Right cardiac atrium (tissue), 5 donors: ENCODE results near the gene INSL3. TPM values are rescaled to one million over a fixed set of nuclear protein-coding genes. Genes with fewer than 3 reads are reported as not detected.

ENCODE experiments used
- ATAC-seq, 2 donors: fragments of 200-7000 bp; cut with Tn5 transposase; one replicate each; pipeline versions ENCODE4 v1.8.0 to v1.9.1; 2020; ENCODE audit warnings: moderate library complexity in 2 of 2, mild to moderate bottlenecking in 1 of 2
- DNase-seq, 3 donors: peaks; one replicate each; pipeline ENCODE4 v3.0.0-alpha.2; 2020
- H3K27ac ChIP-seq: one replicate; pipeline ENCODE4 v1.5.1; 2013; ENCODE audit warnings: mild to moderate bottlenecking, low read length, control low read depth, moderate library complexity
- H3K27me3 ChIP-seq: one replicate; pipeline ENCODE4 v1.6.1; 2013; ENCODE audit not compliant: control insufficient read depth, insufficient read depth
- H3K4me1 ChIP-seq: one replicate; pipeline ENCODE4 v1.6.1; 2013; ENCODE audit warnings: low read length; ENCODE audit not compliant: control insufficient read depth, insufficient read depth
- H3K4me3 ChIP-seq: one replicate; pipeline ENCODE4 v1.5.1; 2013; ENCODE audit warnings: low read length, control low read depth
- H3K9me3 ChIP-seq: one replicate; pipeline ENCODE4 v1.6.1; 2013; ENCODE audit warnings: low read length; ENCODE audit not compliant: control insufficient read depth
- WGBS: extraction: QIAGEN DNeasy Blood & Tissue Kit; methylation state at CpG from one replicate; pipeline ENCODE4 v1.1.7; 2013; 5-methylcytosine and 5-hydroxymethylcytosine counted together
- intact Hi-C, 4 donors: fragments of 100-400 bp; cut with DNase I; formaldehyde crosslinking; loops; one replicate each; pipeline versions ENCODE4 v1.11.0 to v1.14.0; 2022 to 2023
- polyA plus RNA-seq: library from polyadenylated mRNA; stranded (reverse); fragments of 200-250 nt; gene quantifications from one replicate; pipeline ENCODE4 v1.2.3, GENCODE V29; 2013
- total RNA-seq, 4 donors: library from RNA; stranded (reverse); fragmentation: NEBNext Ultra II Directional; extraction: Animal tissue kit (Norgen Biotek cat#: 25700); gene quantifications; one replicate each; pipeline ENCODE4 v1.2.1, GENCODE V29; 2021
- donor health status: healthy with polysubstance abuse.
- donor health status: DM: no; HTN: yes; CAD: no.
- donor health status: DM: no; HTN: no; CAD: no.
- donor health status: DM: no; HTN: yes; CAD: no; lungs with severe emphysema.
- donor health status: DM: yes; HTN: yes; CAD: no.

Gene INSL3
- total and polyA plus RNA-seq, 5 donors, result not detected

- ATAC-seq, result no peak
- peaks cover 5% of the 10 kb centered on the region for H3K4me1 ChIP-seq
- H3K9me3 ChIP-seq, result no peaks in the 10 kb centered on the region
- H3K27me3 ChIP-seq, result no peaks in the 10 kb centered on the region
- H3K4me3 ChIP-seq, result peak overlapping the region; percentile 85
- 45% methylated on average over 7 of the region's 7 CpGs for WGBS
- no peak overlapping the region for H3K27ac ChIP-seq
- DNase-seq, result no peak
- intact Hi-C loops, result loop anchor here in 1 of 4 donors (10.0 kb wide), 1 partner anchor 134 kb away; no protein-coding TSS in a partner anchor
Observed at GRCh38 chr19:17860993-17861360, 39.7 kb upstream of the INSL3 start.

- WGBS, result 2% methylated on average over 22 of the region's 22 CpGs
- DNase-seq (no peak), ATAC-seq (no peak)
- intact Hi-C loops, result loop anchor here in 1 of 4 donors (10.0 kb wide), 1 partner anchor 134 kb away; no protein-coding TSS in a partner anchor
- H3K4me1 ChIP-seq, result peaks cover 5% of the 10 kb centered on the region
- H3K27me3 ChIP-seq, result no peaks in the 10 kb centered on the region
- peak overlapping the region; percentile 85 for H3K4me3 ChIP-seq
- H3K9me3 ChIP-seq, result no peaks in the 10 kb centered on the region
- H3K27ac ChIP-seq, result peak overlapping the region; percentile 49
Observed at GRCh38 chr19:17860331-17860992, 39.1 kb upstream of the INSL3 start.

GRCh38 chr19:17859533-17860330 is 38.4 kb upstream of the INSL3 start, which contains the start of gene RPL18A:
Gene RPL18A, plus strand, starts transcription at chr19:17859910. Its CDS starts 47 bp downstream, at chr19:17859957.
- intact Hi-C loops, result loop anchor here in 3 of 4 donors (5.0 to 10.0 kb wide), 5 partner anchors 77 to 512 kb away; no protein-coding TSS in a partner anchor
- DNase-seq (peak; percentile 98 to 99 (median 99)), ATAC-seq (peak; percentile 96 to 98)
- peak within 1 kb of the TSS; percentile 49 for H3K27ac ChIP-seq
- peak within 1 kb of the TSS; percentile 85 for H3K4me3 ChIP-seq
- H3K9me3 ChIP-seq, result no peaks in the 10 kb centered on the region
- no peaks in the 10 kb centered on the region for H3K27me3 ChIP-seq
- under 1% methylated on average over 80 of the region's 80 CpGs for WGBS
- peaks cover 5% of the 10 kb centered on the region for H3K4me1 ChIP-seq

- ATAC-seq (peak; percentile 41 to 53), DNase-seq (peak; percentile 81 to 95 (median 95))
- no peaks in the 10 kb centered on the region for H3K27me3 ChIP-seq
- no peak overlapping the region for H3K27ac ChIP-seq
- WGBS, result 13% methylated on average over 29 of the region's 29 CpGs
- H3K4me3 ChIP-seq, result no peak overlapping the region
- H3K4me1 ChIP-seq, result no peaks in the 10 kb centered on the region
- H3K9me3 ChIP-seq, result no peaks in the 10 kb centered on the region
- intact Hi-C loops, result loop anchor here in 3 of 4 donors (5.0 to 10.0 kb wide), 4 partner anchors 73 to 508 kb away; no protein-coding TSS in a partner anchor
Observed at GRCh38 chr19:17855280-17856152, 34.2 kb upstream of the INSL3 start.

- no peaks in the 10 kb centered on the region for H3K4me1 ChIP-seq
- ATAC-seq, result no peak
- no peak overlapping the region for H3K27ac ChIP-seq
- peak in 1 of 3 donors; percentile 30 for DNase-seq
- no peak overlapping the region for H3K4me3 ChIP-seq
- intact Hi-C loops, result loop anchor here in 2 of 4 donors (10.0 kb wide), 1 partner anchor 149 kb away; no protein-coding TSS in a partner anchor
- 89% methylated on average over 6 of the region's 6 CpGs for WGBS
- no peaks in the 10 kb centered on the region for H3K9me3 ChIP-seq
- no peaks in the 10 kb centered on the region for H3K27me3 ChIP-seq
Observed at GRCh38 chr19:17854061-17854460, 32.7 kb upstream of the INSL3 start.

DNA sequence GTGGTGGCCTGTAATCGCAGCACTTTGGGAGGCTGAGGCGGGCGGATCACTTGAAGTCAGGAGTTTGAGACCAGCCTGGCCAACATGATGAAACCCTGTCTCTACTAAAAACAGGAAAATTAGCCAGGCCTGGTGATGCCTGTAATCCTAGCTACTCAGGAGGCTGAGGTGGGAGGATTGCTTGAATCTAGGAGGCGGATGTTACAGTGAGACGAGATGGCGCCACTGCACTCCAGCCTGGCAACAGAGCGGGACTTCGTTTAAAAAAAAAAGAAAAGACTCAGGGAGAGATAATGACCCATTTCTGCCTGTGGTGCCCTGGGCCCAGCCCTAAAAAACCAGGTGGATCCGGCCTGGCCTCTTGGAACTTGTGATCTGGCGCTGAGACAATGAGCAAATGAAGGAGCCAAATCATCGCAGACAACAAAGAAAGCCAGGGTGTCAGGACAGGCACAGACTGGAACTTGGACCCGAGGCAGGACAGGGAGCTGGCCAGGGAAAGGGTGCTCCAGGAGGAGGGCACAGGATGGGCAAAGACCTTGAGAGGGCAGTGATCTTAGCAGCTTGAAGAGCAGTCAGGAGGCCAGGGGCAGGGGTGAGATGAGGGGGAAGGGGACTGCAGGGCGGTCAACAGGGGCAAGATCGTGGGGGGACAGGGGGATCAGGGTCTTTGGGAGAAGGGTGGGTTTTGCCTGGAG is 27.4 kb upstream of the INSL3 start:
- WGBS, result 67% methylated on average over 14 of the region's 14 CpGs
- Histone ChIP-seq H3K9me3 (no peaks in the 10 kb centered on the region), H3K4me1 (peaks cover 6% of the 10 kb centered on the region), H3K27ac (peak overlapping the region; percentile 80), H3K27me3 (no peaks in the 10 kb centered on the region), H3K4me3 (no peak overlapping the region)
- intact Hi-C loops, result loop anchor here in 1 of 4 donors (5.0 kb wide), 1 partner anchor 131 kb away; the partner anchor contains the start of gene MAP1S
- ATAC-seq (peak in 1 of 2 donors; percentile 22), DNase-seq (no peak)

GRCh38 chr19:17847538-17848366 is 26.4 kb upstream of the INSL3 start, which contains the start of gene JAK3:
Gene JAK3, minus strand, starts transcription at chr19:17847982. Its CDS starts 3,565 bp downstream, at chr19:17844417.
- intact Hi-C loops, result loop anchor here in 1 of 4 donors (5.0 kb wide), 1 partner anchor 130 kb away; the partner anchor contains the start of gene MAP1S
- WGBS, result 6% methylated on average over 40 of the region's 40 CpGs
- Histone ChIP-seq H3K27me3 (no peaks in the 10 kb centered on the region), H3K4me1 (peaks cover 6% of the 10 kb centered on the region), H3K27ac (peak within 1 kb of the TSS; percentile 80), H3K9me3 (no peaks in the 10 kb centered on the region), H3K4me3 (peak within 1 kb of the TSS; percentile 72)
- ATAC-seq (peak; percentile 68 to 76), DNase-seq (peak; percentile 76 to 88 (median 88))

- no peaks in the 10 kb centered on the region for H3K27me3 ChIP-seq
Observed at GRCh38 chr19:17846146-17846545, 24.8 kb upstream of the INSL3 start.

DNA sequence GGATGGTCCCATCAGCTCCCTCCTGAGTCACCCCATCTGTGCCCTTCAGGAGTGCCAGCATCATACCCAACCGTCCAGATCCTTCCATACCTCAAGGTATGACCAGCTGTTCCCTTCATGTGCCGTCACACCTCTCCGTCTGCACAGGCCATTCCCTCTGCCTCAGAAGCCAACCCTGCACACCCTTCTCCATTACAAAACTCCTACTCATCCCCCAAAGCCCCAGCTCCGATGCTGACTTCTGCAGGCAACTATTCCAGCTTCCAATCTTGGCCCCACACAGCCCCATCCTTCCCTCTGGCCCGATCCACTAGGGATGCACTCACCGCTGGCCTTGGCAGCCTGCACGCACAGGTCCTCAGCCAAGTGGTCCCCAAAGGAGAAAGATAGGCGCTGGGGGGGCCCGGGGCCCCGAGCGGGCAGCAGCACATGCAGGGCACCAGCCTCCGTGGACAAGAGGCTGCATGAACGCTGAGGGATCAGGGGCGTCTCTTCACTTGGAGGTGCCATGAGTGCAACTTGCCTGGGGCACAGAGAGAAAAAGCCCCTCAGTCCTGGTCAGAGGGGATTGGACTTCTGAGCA is 22.7 kb upstream of the INSL3 start:
- H3K9me3 ChIP-seq, result no peaks in the 10 kb centered on the region
- intact Hi-C loops, result no loop called here
- 86% methylated on average over 14 of the region's 14 CpGs for WGBS
- H3K4me3 ChIP-seq, result no peak overlapping the region
- H3K27me3 ChIP-seq, result no peaks in the 10 kb centered on the region
- H3K4me1 ChIP-seq, result peaks cover 7% of the 10 kb centered on the region
- ATAC-seq, result no peak
- DNase-seq, result no peak
- H3K27ac ChIP-seq, result no peak overlapping the region

More at GRCh38 chr19:17846146-17846545, 24.8 kb upstream of the INSL3 start:
- DNase-seq, result no peak
- Histone ChIP-seq H3K4me1 (peaks cover 8% of the 10 kb centered on the region), H3K27ac (no peak overlapping the region), H3K9me3 (no peaks in the 10 kb centered on the region), H3K4me3 (no peak overlapping the region)
- intact Hi-C loops, result loop anchor here in 1 of 4 donors (5.0 kb wide), 1 partner anchor 129 kb away; the partner anchor contains the start of gene MAP1S
- 85% methylated on average over 8 of the region's 8 CpGs for WGBS
- ATAC-seq, result no peak
